ENCODE measurements around the gene DDI2.

The DDI2 gene

GRCh38 chr1:15605398-15606383, 11.6 kb upstream of the DDI2 start:
- in situ Hi-C loops (cut with MboI; ENCODE audit: low sequenced_read_pairs), result no loop called here

- in situ Hi-C loops (cut with MboI; ENCODE audit: low sequenced_read_pairs), result no loop called here
Measured at GRCh38 chr1:15609631-15610030, 7.6 kb upstream of the DDI2 start.

GRCh38 chr1:15610167-15610566, 7.1 kb upstream of the DDI2 start:
- in situ Hi-C loops (cut with MboI; ENCODE audit: low sequenced_read_pairs), result no loop called here

- in situ Hi-C loops (cut with MboI; ENCODE audit: low sequenced_read_pairs), result no loop called here
Measured at GRCh38 chr1:15616373-15617172, 685 bp upstream of the DDI2 start.

- in situ Hi-C loops (cut with MboI; ENCODE audit: low sequenced_read_pairs), result no loop called here
Measured at GRCh38 chr1:15618077-15618654, 908 bp downstream of the DDI2 start.

GRCh38 chr1:15618655-15619525, 1.6 kb downstream of the DDI2 start:
- in situ Hi-C loops (cut with MboI; ENCODE audit: low sequenced_read_pairs), result no loop called here

GRCh38 chr1:15620155-15620545, 2.9 kb downstream of the DDI2 start:
- in situ Hi-C loops (cut with MboI; ENCODE audit: low sequenced_read_pairs), result no loop called here

GRCh38 chr1:15620902-15621682, 3.8 kb downstream of the DDI2 start:
- in situ Hi-C loops (cut with MboI; ENCODE audit: low sequenced_read_pairs), result no loop called here

- in situ Hi-C loops (cut with MboI; ENCODE audit: low sequenced_read_pairs), result no loop called here
Measured at GRCh38 chr1:15621975-15622374, 4.7 kb downstream of the DDI2 start.

GRCh38 chr1:15622712-15623373, 5.6 kb downstream of the DDI2 start:
- in situ Hi-C loops (cut with MboI; ENCODE audit: low sequenced_read_pairs), result no loop called here

- in situ Hi-C loops (cut with MboI; ENCODE audit: low sequenced_read_pairs), result no loop called here
Measured at GRCh38 chr1:15623435-15623834, 6.2 kb downstream of the DDI2 start.

GRCh38 chr1:15624133-15624714, 7.0 kb downstream of the DDI2 start:
- in situ Hi-C loops (cut with MboI; ENCODE audit: low sequenced_read_pairs), result no loop called here

GRCh38 chr1:15625056-15625917, 8.0 kb downstream of the DDI2 start:
- in situ Hi-C loops (cut with MboI; ENCODE audit: low sequenced_read_pairs), result no loop called here

- in situ Hi-C loops (cut with MboI; ENCODE audit: low sequenced_read_pairs), result no loop called here
Measured at GRCh38 chr1:15626269-15626950, 9.2 kb downstream of the DDI2 start.

- in situ Hi-C loops (cut with MboI; ENCODE audit: low sequenced_read_pairs), result no loop called here
Measured at GRCh38 chr1:15627343-15627988, 10.2 kb downstream of the DDI2 start.

GRCh38 chr1:15628003-15628402, 10.7 kb downstream of the DDI2 start:
- in situ Hi-C loops (cut with MboI; ENCODE audit: low sequenced_read_pairs), result no loop called here

Measured in HL-60/S4 treated with phorbol 12-myristate 13-acetate at 8.2 ng/mL for 4 days and 3 days (cell line).